Esophagus squamous epithelium (tissue), 5 donors: ENCODE results near the gene PEF1. TPM values are rescaled to one million over a fixed set of nuclear protein-coding genes. Genes with fewer than 3 reads are reported as not detected.

Experiments used
- DNase-seq: peaks from one replicate; lab custom pipeline; 2025; lab: John Stamatoyannopoulos, UW
- H3K27ac ChIP-seq, 4 donors: fragments of 200-600 bp; sonication (generic); one replicate each; pipeline ENCODE4 v1.5.1; 2016 to 2019; ENCODE audit warnings: mild to moderate bottlenecking in 1 of 4
- H3K27me3 ChIP-seq, 4 donors: fragments of 200-600 bp; sonication (generic); 1 replicate in 3 of 4; 2 replicates in 1 of 4; pipeline versions ENCODE4 v1.5.1 to v1.6.0; 2017 to 2021; ENCODE audit warnings: antibody characterized with exemption in 1 of 4
- H3K36me3 ChIP-seq, 3 donors: fragments of 200-600 bp; sonication (generic); one replicate each; pipeline ENCODE4 v1.5.1; 2016 to 2019
- H3K4me1 ChIP-seq, 3 donors: fragments of 200-600 bp; sonication (generic); one replicate each; pipeline ENCODE4 v1.5.1; 2017 to 2019
- H3K4me3 ChIP-seq, 4 donors: fragments of 200-600 bp; sonication (generic); 1 replicate in 3 of 4; 2 replicates in 1 of 4; pipeline ENCODE4 v1.5.1; 2016 to 2019; ENCODE audit warnings: mild to moderate bottlenecking in 2 of 4, moderate library complexity in 1 of 4
- H3K9me3 ChIP-seq, 3 donors: fragments of 200-600 bp; sonication (generic); one replicate each; pipeline ENCODE4 v1.5.1; 2016 to 2019
- CTCF ChIP-seq, 6 experiments: fragments of 450-650 bp in 4 of 6; fragments of 200-600 bp in 2 of 6; sonication (generic) in 2 of 6; IDR thresholded peaks; one replicate each; pipeline ENCODE4 v1.5.1; 2016 to 2019; ENCODE audit warnings: antibody characterized with exemption in 6 of 6, mild to moderate bottlenecking in 4 of 6, moderate library complexity in 4 of 6
- POLR2A ChIP-seq, 4 donors: fragments of 450-650 bp; IDR thresholded peaks; one replicate each; pipeline ENCODE4 v1.6.1; 2017; ENCODE audit warnings: antibody characterized with exemption in 4 of 4, mild to moderate bottlenecking in 4 of 4, moderate library complexity in 3 of 4
- whole genome bisulfite sequencing, 2 donors: methylation state at CpG; one replicate each; pipeline ENCODE4 v1.1.5; 2018; 5-methylcytosine and 5-hydroxymethylcytosine counted together
- intact Hi-C: fragments of 100-400 bp; cut with DNase I; formaldehyde crosslinking; loops from one replicate; pipeline ENCODE4 v1.15.0; 2022
- total RNA-seq, 4 donors: library from RNA; depleted of rRNA; stranded (reverse); fragments of >200 nt; gene quantifications; one replicate each; pipeline ENCODE4 v1.1.0, GENCODE V29; 2016
- donor health status: DM: yes; HTN: yes; CAD: no.

PEF1 gene
- total RNA-seq, 4 donors from 2014 or later, result 59.1 to 69.8 (median 63.6) TPM

- intact Hi-C loops, result no loop called here
- Histone ChIP-seq H3K36me3 (no peaks in the 10 kb centered on the region), H3K27ac (no peak overlapping the region), H3K4me3 (no peak overlapping the region), H3K9me3 (no peaks in the 10 kb centered on the region), H3K27me3 (no peaks in the 10 kb centered on the region), H3K4me1 (no peaks in the 10 kb centered on the region)
- 61 to 62% methylated on average over 2 of the region's 2 CpGs for WGBS, 2 donors
- TF ChIP-seq POLR2A (IDR thresholded peaks at IDR 0.05), result no peak
- TF ChIP-seq CTCF (IDR thresholded peaks at IDR 0.05), result no peak
- no peak for DNase-seq
Measured at GRCh38 chr1:31600641-31601040, 44.0 kb downstream of the PEF1 start.

GRCh38 chr1:31598980-31599379 is 45.7 kb downstream of the PEF1 start:
- Histone ChIP-seq H3K4me1 (no peaks in the 10 kb centered on the region), H3K27me3 (no peaks in the 10 kb centered on the region), H3K36me3 (no peaks in the 10 kb centered on the region), H3K27ac (no peak overlapping the region), H3K9me3 (no peaks in the 10 kb centered on the region), H3K4me3 (no peak overlapping the region)
- 78 to 89% methylated on average over 7 of the region's 7 CpGs for WGBS, 2 donors
- DNase-seq, result no peak
- TF ChIP-seq POLR2A (IDR thresholded peaks at IDR 0.05) (no peak), CTCF (IDR thresholded peaks at IDR 0.05) (no peak)
- intact Hi-C loops, result loop anchor here (5.0 kb wide), 1 partner anchor 37 kb away; no protein-coding TSS in a partner anchor

GRCh38 chr1:31596737-31597097 is 48.0 kb downstream of the PEF1 start:
- Histone ChIP-seq H3K27ac (peak overlapping the region in 1 of 4 donors; percentile 25), H3K4me3 (no peak overlapping the region), H3K27me3 (no peaks in the 10 kb centered on the region), H3K9me3 (no peaks in the 10 kb centered on the region), H3K4me1 (peaks cover 0 to 3% (median 0%) of the 10 kb centered on the region in 3 donors), H3K36me3 (no peaks in the 10 kb centered on the region)
- intact Hi-C loops, result loop anchor here (5.0 kb wide), 1 partner anchor 34 kb away; no protein-coding TSS in a partner anchor
- WGBS, 2 donors, result 27 to 34% methylated on average over 6 of the region's 6 CpGs
- TF ChIP-seq CTCF (IDR thresholded peaks at IDR 0.05), result no peak
- TF ChIP-seq POLR2A (IDR thresholded peaks at IDR 0.05), result no peak
- no peak for DNase-seq

DNA sequence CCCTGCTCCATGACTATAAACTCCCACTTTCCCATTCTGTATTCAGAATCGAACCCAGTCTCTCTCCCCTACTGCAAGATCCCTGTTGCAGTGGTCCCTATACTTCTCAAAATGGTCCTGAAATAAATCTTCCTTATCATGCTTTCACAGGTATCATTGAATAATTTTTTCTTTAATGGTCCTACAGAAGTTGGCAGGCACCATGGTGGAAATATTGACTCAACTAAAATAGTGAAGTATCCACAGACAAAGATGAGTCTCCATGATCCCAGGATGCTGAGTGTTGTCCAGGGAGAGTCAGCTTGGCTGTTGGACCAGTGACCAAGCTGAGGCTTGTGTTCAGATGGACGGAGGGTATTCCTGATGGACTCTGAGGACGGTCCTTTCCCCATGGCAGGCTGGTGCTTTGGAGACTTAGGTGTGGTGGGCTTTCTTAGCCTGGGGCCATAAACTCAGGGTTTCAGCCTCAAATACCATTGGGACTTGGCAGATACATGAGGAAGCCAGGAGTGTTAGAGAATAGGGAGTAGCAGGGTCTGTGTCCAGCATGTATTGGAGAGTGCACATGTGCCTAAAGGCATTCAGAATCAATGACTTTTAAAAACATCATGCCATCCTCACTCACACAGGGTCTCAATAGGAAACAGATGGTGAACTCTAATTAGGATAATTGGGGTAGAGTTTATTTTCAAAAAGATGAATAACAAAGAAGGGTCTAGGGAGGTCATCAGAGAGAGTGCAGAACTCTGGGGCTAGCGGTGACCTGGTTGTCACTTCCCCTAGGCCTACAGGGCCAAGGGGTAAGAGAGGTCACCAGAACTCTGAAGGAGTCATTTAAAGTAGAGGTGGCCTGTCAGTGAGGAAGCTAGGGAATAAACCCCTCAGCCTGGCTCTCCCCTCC is 48.6 kb downstream of the PEF1 start:
- H3K9me3 ChIP-seq, result no peaks in the 10 kb centered on the region
- no peaks in the 10 kb centered on the region for H3K36me3 ChIP-seq
- no peak overlapping the region for H3K4me3 ChIP-seq
- peak overlapping the region in 1 of 4 donors; percentile 25 for H3K27ac ChIP-seq
- DNase-seq, result no peak
- TF ChIP-seq CTCF (IDR thresholded peaks at IDR 0.05) (no peak), POLR2A (IDR thresholded peaks at IDR 0.05) (no peak)
- WGBS, 2 donors, result 83 to 84% methylated on average over 4 of the region's 4 CpGs
- no peaks in the 10 kb centered on the region for H3K27me3 ChIP-seq
- intact Hi-C loops, result loop anchor here (5.0 kb wide), 1 partner anchor 34 kb away; no protein-coding TSS in a partner anchor
- H3K4me1 ChIP-seq, result peaks cover 0 to 3% (median 0%) of the 10 kb centered on the region in 3 donors
